HT1080 (cell line): ENCODE results near the gene CD44. TPM values are rescaled to one million over a fixed set of nuclear protein-coding genes. Genes with fewer than 3 reads are reported as not detected.
"Not testable (repeated sequence)": the region's sequence is repeated elsewhere in the genome, so short reads cannot be mapped to it uniquely, and the experiment has no call there.

ENCODE experiments used
- DNase-seq: peaks from one replicate; pipeline ENCODE4 v3.0.0-alpha.2; 2015; ENCODE audit warnings: low read depth
- total RNA-seq: library from RNA; depleted of rRNA; stranded (reverse); fragments of >200 nt; shearing (Covaris generic); gene quantifications from 2 replicates; pipeline ENCODE4 v1.2.3, GENCODE V29; 2014

Gene CD44
- total RNA-seq, 1 experiment from 2014 or later = 492 TPM

DNA sequence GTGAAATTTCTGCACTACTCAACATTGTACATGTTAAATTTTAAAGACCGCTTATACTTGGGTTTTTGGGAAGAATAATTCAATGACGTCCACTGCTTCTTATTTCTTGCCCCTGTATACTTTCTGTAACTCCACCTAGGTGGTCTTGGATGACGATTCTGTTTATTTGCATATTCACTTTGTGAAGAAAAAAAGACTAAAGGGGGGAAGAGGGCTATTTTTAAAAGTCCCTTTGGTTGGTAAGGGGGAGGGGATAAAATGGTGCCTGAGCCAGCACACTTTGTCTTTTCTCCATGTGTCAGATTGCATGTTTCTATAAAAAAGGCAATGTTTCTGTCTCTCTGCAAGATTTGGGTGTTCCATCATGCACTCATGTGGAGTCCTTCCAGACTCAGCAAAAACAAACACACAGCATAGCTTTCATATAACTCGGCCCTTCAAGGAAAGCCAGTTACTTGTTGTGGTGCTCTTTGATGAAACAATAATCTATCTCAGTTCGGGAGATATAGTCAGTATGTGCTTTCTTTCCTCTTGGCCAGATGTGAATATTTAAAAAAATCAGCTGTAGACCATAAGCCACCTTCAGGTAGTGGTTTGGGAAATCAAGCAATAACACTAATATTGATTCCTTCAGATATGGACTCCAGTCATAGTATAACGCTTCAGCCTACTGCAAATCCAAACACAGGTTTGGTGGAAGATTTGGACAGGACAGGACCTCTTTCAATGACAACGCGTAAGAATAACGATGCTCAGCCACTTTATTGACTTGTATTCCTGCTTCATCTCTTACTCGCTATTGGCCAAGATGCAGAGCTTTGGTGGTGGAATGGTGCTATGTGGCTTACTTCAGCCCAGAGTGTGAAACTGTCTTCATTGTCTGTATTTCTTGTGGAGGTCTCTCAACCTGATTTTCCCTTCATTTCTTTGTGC, 68.8 kb downstream of the CD44 start:
- DNase-seq = no peak

DNA sequence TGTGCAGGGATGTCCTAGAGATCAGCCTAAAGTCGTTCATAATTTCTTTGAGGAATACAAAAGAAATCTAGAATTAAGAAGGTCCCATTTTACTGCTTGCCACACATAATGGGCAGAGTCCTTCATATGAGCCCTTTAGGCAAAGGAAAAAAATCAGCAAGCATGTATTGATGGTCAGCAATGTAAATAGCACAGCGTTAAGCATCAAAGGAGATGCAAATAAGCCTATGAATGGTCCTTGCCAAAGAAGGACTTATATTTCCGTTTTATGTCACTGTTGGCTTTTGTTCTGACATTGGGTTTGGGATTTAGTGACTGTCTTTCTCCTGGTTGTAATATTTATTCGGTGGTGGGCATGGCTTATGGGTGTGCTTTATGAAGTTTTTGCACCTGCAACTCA, 69.8 kb downstream of the CD44 start:
- no peak for DNase-seq

DNA sequence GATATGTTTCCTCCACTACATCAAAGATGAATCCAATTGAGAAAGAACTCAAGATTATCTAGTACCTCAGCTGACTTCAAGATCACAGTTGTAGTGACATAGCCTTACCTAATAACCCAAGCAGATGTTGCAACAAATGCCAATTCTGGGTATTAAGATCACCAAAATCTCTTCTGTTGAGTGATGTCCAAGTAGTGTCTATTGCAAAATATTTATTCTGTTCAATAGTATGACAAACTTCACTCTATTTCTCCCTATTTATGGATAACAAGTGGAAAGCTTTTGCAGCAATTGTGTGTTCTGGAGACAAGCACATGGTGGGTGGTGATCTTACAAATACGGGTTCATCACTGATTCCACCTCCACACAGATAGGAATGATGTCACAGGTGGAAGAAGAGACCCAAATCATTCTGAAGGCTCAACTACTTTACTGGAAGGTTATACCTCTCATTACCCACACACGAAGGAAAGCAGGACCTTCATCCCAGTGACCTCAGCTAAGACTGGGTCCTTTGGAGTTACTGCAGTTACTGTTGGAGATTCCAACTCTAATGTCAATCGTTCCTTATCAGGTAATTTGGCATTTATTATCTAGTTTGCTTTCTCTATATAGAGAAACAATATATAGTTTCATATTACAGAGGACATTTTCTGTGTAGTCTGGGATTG, 72.0 kb downstream of the CD44 start:
- DNase-seq = no peak

DNA sequence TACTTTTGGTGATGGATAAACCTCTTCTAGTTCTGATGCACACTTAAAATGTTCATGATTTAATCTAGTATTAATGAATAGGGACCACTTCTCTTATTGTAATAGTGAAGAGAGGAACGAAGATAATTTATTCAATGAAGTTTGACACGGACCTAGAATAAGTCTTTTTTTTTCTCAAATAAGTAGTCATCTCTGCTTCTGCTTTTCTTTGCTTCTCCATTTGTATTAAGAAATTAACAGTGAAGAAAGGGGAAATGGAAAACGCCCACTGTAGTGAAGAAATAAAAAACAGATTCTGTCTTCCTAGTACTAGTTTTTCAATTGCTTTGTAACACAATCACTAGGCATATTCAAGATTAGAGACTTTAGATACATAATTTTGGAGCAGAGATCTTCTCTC, 73.0 kb downstream of the CD44 start:
- no peak for DNase-seq

DNA sequence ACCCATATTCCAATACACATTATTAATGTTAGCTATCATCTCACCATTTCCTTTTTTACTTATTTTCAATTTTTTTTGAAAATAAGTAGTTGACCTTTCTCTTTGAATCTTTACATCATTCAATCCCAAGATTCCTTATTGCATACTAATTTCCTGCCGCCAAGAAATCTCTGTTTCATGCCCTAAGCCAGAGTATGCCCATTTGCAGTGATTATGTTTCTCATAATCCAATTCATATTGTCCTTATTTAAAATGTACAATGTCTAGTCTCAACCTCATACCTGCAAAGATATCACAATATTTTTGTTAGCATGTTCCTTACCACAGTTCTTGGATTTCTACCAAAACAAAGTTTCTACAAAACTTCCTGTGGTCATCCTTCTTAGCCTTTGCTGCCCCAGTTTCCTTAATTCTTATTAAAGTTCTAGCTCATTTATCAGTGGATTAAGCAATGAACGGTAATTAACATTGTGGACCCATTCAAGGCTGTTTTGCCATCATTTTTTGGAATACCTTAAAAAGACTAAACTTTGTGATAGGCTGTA, 75.3 kb downstream of the CD44 start:
- DNase-seq = no peak

DNA sequence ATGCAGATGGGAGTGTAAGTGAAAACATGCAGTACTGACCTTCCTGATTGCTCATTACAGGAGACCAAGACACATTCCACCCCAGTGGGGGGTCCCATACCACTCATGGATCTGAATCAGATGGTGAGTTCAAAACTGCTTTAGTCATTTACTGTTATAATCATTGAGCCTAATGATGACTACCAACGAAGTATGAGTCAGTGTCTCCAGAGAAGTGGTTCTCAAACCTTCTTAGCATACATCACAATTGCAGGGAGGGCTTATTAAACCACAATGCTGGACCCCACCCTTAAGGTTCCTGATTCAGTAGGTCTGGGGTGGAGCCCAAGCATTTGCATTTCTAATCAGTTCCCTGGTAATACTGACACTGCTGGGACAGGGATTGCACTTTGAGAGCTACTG, 75.8 kb downstream of the CD44 start:
- DNase-seq = peak; percentile 99

DNA sequence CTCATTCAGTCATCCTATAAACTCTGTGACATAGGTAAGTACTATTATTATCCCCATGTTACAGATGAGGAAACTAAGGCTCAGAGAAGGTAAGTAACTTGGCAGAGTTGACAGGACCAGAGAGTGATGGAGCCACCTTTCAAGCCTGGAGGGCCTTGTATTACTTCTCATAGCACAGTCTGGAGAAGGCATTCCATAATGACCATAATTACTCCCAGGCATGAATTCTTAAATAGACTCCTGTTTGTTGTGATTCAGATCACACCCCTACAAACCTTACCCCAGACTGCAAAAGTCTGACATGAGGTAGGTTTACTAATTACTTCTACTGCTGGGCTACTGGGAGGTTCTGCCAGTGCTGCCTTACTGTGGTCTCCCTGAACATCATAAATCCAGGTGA, 77.0 kb downstream of the CD44 start:
- no peak for DNase-seq

DNA sequence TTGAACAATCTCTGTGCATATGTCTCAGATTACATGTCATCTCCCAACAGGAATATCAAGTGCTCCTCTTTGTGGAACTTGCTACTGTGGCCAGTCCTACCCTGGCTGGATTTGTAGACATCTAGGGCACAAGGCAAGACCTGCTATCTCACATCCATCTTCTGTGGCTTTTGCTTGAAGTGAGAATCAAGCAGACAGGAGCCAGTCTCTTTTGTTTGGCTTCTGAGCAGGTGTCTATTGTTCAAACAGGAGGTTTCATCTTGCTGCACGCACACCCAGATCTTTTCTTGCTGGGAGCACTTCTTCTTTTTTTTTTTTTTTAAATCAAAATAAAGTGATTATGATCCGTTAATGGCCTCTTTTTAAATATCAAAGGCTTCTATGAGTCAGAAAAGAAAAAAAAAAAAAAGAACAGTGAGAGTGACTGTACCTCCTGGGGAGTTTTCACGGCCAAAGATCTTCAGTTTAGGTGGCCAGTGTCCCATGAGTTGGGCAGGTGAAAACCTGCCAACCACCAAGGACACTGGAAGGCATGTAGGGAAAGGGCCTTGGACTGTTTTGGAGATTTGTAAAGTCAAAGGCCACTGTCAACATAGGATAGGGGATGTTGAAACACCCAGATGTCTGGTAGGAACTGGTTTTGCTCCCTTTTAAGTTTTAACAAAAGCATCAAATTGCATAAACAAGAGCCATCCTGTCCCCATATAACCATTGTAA, 78.1 kb downstream of the CD44 start:
- no peak for DNase-seq

DNA sequence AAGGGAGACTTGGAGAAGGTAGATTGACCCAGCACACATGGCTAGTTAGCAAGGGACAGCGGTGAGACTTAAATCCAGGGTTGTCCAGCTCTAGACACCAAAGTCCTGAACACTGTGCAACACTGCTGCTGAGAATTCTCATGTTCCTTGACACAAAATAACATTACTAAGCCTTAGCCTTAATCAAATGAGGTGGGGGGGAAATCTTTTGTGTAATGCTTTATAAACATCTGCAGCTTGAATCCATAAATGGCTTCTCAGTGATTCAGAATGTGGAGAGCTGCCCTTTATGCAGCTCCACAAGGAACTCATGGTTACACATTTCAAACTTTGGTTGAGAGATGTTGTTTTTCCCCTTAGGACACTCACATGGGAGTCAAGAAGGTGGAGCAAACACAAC, 80.0 kb downstream of the CD44 start:
- DNase-seq = no peak

DNA sequence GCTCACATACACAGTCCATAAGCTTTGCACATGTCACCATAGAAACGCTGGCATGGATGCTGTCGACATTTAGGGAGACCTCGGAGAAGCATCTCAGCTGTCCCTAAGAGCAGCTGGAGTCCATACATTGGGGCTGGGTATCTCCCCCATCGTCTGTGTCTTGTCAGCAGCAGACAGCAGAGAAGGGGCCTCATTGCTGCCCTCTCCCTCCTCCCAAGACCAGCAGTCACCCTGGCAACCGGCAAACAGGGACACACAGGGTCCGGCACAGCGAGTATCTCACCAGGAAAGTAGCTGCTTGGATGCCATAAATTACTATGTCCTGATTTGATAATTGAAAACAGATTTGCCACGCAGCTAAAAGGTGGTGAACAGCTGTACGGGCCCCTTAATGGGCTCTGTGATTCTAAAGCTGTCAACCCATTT, 84.4 kb downstream of the CD44 start:
- DNase-seq = no peak

DNA sequence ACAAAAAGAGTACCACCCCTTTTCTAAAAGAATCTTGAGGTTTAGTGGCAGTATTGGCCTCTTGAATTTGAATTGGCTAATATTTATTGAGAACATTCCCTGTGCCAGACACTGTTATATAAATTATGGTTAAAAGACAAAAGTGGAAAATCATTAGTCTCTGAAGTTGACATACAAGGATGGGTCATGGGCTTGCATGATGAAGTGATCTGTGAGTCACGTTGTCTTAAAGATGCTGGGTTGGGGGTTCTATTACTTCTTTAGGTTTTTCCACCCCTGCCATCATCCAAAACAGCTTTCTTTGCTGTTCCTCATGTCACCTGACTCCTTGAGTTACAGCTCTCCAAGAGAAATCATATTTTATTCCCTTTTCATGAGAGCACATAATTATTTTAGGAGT, 85.0 kb downstream of the CD44 start:
- no peak for DNase-seq

DNA sequence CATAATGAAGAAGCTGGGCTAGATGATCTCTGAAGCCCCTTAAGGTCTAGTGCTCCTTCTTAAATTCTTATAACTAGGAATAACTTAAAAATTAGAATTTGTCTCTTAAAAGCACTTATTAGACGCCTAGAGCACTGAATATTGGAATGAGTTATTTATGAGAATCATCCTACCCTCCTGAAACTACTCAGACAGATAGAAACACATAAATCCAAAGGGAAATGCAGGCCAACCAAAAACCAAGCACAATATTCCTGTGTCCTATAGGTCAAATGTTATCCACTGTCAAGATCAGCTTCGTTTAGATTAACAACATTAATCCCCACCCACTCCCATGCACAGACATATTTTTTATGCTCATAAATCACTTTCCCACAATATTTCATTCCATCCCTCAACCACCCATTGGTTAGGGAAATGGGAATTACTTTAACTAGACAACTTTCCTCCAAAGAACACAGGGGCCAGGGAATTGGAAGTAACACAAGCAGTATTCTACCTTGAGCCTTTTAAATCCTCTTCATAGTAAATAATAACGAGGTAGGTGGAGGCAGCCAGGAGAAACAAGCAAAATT, 87.1 kb downstream of the CD44 start:
- no peak for DNase-seq

DNA sequence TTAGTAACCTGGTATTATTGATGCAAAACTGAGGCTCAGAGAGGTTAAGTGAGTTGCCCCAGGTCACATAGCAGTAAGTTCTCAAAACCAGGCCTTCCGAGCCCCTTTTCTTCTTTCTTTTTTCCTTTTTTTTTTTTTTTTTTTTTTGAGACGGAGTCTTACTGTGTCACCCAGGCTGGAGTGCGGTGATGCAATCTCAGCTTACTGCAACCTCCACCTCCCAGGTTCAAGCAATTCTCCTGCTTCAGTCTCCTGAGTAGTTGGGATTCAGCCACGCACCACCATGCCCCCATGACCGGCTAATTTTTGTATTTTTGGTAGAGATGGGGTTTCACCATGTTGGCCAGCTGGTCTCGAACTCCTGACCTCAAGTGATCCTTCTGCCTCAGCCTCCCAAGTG, 87.8 kb downstream of the CD44 start:
- DNase-seq = not testable (repeated sequence)

DNA sequence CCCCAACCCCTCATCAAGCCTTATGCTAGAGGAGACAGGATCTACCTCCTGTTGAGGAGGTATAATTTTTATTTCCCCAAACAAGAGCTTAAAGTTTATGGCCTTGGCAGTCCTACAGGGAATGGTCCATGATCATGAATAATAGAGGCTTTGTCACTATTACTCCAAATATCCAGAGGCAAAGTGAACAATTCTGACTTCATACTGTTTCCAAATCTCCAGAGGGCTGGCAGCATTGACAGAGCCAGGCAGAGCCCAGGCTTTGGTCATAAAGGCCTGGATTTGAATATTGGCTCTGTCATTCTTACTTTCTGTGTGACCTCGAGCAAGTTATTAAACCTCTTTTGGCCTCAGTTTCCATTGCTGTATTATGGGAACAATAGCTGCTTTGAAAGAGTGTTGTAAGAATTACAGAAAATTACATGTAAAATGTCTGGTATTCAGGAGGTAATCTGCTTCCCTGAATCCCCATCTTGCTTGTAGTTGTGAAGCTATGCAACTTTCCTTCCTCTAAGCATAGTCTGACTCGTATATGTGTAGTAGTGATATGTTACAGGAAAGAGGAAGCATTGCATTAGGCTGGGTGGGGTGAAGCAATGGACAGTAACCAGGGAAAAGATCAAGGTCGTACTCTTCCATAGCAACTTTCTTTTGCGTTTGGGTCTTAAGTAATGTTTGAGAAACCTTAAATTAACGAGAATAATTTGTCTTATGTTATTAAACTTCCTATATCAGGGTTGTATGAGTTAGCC, 88.8 kb downstream of the CD44 start:
- DNase-seq = peak; percentile 44

DNA sequence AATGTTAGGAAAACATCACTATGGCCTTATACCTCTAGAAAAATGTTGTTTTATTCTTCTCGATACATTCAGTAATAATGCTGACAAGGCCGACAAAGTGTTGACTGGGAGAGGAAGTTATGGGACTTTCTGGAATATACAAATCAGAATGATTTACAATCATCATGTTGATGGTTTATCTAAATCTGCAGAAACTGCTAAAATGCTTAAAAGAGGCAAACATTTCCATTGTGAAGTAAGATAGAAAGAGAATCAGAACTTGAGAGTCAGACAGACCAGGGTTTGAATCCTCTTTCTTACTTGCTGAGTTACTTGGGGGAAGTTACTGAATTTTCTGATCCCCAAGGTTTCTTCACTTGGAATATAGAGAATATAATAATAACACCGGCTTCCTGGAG, 89.4 kb downstream of the CD44 start:
- DNase-seq = no peak

DNA sequence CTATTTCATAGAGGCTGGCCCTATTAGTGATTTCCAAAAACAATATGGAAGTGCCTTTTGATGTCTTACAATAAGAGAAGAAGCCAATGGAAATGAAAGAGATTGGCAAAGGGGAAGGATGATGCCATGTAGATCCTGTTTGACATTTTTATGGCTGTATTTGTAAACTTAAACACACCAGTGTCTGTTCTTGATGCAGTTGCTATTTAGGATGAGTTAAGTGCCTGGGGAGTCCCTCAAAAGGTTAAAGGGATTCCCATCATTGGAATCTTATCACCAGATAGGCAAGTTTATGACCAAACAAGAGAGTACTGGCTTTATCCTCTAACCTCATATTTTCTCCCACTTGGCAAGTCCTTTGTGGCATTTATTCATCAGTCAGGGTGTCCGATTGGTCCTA, 91.4 kb downstream of the CD44 start:
- DNase-seq = no peak

DNA sequence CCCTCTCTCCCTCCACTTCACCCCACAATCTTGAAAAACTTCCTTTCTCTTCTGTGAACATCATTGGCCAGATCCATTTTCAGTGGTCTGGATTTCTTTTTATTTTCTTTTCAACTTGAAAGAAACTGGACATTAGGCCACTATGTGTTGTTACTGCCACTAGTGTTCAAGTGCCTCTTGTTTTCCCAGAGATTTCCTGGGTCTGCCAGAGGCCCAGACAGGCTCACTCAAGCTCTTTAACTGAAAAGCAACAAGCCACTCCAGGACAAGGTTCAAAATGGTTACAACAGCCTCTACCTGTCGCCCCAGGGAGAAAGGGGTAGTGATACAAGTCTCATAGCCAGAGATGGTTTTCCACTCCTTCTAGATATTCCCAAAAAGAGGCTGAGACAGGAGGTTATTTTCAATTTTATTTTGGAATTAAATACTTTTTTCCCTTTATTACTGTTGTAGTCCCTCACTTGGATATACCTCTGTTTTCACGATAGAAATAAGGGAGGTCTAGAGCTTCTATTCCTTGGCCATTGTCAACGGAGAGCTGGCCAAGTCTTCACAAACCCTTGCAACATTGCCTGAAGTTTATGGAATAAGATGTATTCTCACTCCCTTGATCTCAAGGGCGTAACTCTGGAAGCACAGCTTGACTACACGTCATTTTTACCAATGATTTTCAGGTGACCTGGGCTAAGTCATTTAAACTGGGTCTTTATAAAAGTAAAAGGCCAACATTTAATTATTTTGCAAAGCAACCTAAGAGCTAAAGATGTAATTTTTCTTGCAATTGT, 92.3 kb downstream of the CD44 start:
- no peak for DNase-seq

DNA sequence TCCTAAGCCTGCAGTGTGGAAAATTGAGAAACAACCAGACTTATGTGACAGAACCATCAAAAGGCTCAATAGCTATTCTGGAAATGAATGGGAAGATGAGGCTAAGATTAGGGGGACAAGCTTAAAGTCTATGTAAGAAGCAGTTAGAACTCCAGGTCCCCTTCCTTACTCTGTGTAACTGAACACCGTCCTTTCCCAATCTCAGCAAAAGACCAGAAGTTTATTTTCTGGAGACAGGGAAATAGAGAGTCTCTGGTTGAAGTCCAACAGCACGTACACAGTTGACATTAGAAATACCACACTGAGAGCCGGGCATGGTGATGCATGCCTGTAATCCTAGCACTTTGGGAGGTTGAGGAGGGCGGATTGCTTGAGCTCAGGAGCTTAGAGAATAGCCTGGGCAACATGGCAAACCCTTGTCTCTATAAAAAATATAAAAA, 93.9 kb downstream of the CD44 start:
- no peak for DNase-seq

DNA sequence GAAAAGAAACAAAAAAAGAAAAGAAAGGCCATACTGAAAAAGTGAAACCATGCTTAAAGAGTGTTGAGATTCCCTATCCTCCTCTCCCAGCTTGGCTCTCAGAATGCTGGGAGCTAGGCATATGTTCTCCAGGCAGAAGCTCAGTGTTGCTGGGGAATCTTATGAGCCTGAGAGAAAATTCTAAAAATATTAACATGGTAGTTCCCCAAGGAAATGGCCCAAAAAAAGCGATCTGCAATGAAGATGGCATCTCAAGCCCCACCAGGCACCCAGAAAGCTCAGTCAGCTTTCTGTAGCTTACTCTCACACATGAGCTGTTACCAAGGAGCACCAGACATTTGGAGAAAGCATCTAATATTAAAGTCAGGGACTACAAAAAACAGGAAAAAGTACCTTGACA, 94.5 kb downstream of the CD44 start:
- DNase-seq = no peak
